GM11168 (cell line): ENCODE data around the gene IMMT.
"Not testable (repeated sequence)": the region's sequence is repeated elsewhere in the genome, so short reads cannot be mapped to it uniquely, and the experiment has no call there.

Experiments used
- in situ Hi-C: fragments of 300-500 bp; cut with MboI; formaldehyde crosslinking; loops from one replicate; pipeline ENCODE4 v1.12.0; 2022; ENCODE audit warnings: low sequenced_read_pairs; ENCODE audit not compliant: unreplicated experiment

IMMT gene

GRCh38 chr2:86195055-86195807, at the start of gene IMMT:
Gene IMMT (minus strand): TSS chr2:86195462. CDS start chr2:86195382, 80 bp downstream.
- in situ Hi-C loops, result no loop called here

- in situ Hi-C loops, result not testable (repeated sequence)
Observed at GRCh38 chr2:86244781-86245180, 49.5 kb upstream of the IMMT start.

GRCh38 chr2:86243950-86244733, 48.9 kb upstream of the IMMT start:
- in situ Hi-C loops, result no loop called here

- in situ Hi-C loops, result no loop called here
Observed at GRCh38 chr2:86243272-86243671, 48.0 kb upstream of the IMMT start.

- in situ Hi-C loops, result no loop called here
Observed at GRCh38 chr2:86241611-86242010, 46.3 kb upstream of the IMMT start.

GRCh38 chr2:86240251-86240650, 45.0 kb upstream of the IMMT start:
- in situ Hi-C loops, result no loop called here

- in situ Hi-C loops, result loop anchor here (10.0 kb wide), 1 partner anchor 125 kb away; no protein-coding TSS in a partner anchor
Observed at GRCh38 chr2:86239745-86240144, 44.5 kb upstream of the IMMT start.

GRCh38 chr2:86239326-86239725, 44.1 kb upstream of the IMMT start:
- in situ Hi-C loops, result loop anchor here (10.0 kb wide), 1 partner anchor 125 kb away; no protein-coding TSS in a partner anchor

- in situ Hi-C loops, result loop anchor here (10.0 kb wide), 1 partner anchor 126 kb away; no protein-coding TSS in a partner anchor
Observed at GRCh38 chr2:86238354-86238753, 43.1 kb upstream of the IMMT start.

- in situ Hi-C loops, result loop anchor here (10.0 kb wide), 1 partner anchor 128 kb away; no protein-coding TSS in a partner anchor
Observed at GRCh38 chr2:86237172-86237571, 41.9 kb upstream of the IMMT start.

GRCh38 chr2:86235196-86235980, 40.1 kb upstream of the IMMT start:
- in situ Hi-C loops, result loop anchor here (10.0 kb wide), 1 partner anchor 129 kb away; no protein-coding TSS in a partner anchor

GRCh38 chr2:86234563-86235131, 39.4 kb upstream of the IMMT start:
- in situ Hi-C loops, result loop anchor here (10.0 kb wide), 1 partner anchor 130 kb away; no protein-coding TSS in a partner anchor

GRCh38 chr2:86233436-86233835, 38.2 kb upstream of the IMMT start:
- in situ Hi-C loops, result loop anchor here (10.0 kb wide), 1 partner anchor 131 kb away; no protein-coding TSS in a partner anchor

GRCh38 chr2:86232910-86233309, 37.6 kb upstream of the IMMT start:
- in situ Hi-C loops, result loop anchor here (10.0 kb wide), 1 partner anchor 132 kb away; no protein-coding TSS in a partner anchor

GRCh38 chr2:86232373-86232784, 37.1 kb upstream of the IMMT start:
- in situ Hi-C loops, result loop anchor here (10.0 kb wide), 1 partner anchor 132 kb away; no protein-coding TSS in a partner anchor

- in situ Hi-C loops, result loop anchor here (10.0 kb wide), 1 partner anchor 133 kb away; no protein-coding TSS in a partner anchor
Observed at GRCh38 chr2:86231680-86232372, 36.6 kb upstream of the IMMT start.

- in situ Hi-C loops, result loop anchor here (10.0 kb wide), 1 partner anchor 134 kb away; no protein-coding TSS in a partner anchor
Observed at GRCh38 chr2:86230961-86231360, 35.7 kb upstream of the IMMT start.

GRCh38 chr2:86229221-86229620, 34.0 kb upstream of the IMMT start:
- in situ Hi-C loops, result no loop called here

GRCh38 chr2:86228574-86228973, 33.3 kb upstream of the IMMT start:
- in situ Hi-C loops, result not testable (repeated sequence)
